DOHH2 (cell line): Measurements from ENCODE around the gene TOX4.

Source experiments
- H3F3A ChIP-seq: fragments of 200-600 bp; sonication (generic), shearing (Covaris generic); 2 replicates; pipeline ENCODE4 v1.6.0; 2016; ENCODE audit warnings: antibody characterized with exemption, mild to moderate bottlenecking; ENCODE audit not compliant: control insufficient read depth, insufficient read depth
- H3K27ac ChIP-seq: fragments of 200-600 bp; sonication (generic); 2 replicates; pipeline ENCODE4 v1.5.1; 2014; ENCODE audit warnings: low read depth, mild to moderate bottlenecking, low read length, moderate library complexity
- H3K27me3 ChIP-seq: fragments of 200-600 bp; sonication (generic); 2 replicates; pipeline ENCODE4 v1.6.1; 2014; ENCODE audit warnings: mild to moderate bottlenecking, low read length, mixed read lengths; ENCODE audit not compliant: control insufficient read depth
- H3K36me3 ChIP-seq: fragments of 200-600 bp; sonication (generic); 2 replicates; pipeline ENCODE4 v1.6.1; 2014; ENCODE audit warnings: mild to moderate bottlenecking, low read length, moderate library complexity, mixed read lengths; ENCODE audit not compliant: control insufficient read depth
- H3K4me1 ChIP-seq: fragments of 200-600 bp; sonication (generic); 2 replicates; pipeline ENCODE4 v1.6.1; 2014; ENCODE audit warnings: mild to moderate bottlenecking, low read length, mixed read lengths; ENCODE audit not compliant: control insufficient read depth
- H3K4me2 ChIP-seq: fragments of 200-600 bp; sonication (generic); 2 replicates; pipeline ENCODE4 v1.6.0; 2014; ENCODE audit warnings: mild to moderate bottlenecking, low read length, moderate library complexity
- H3K4me3 ChIP-seq: fragments of 200-600 bp; sonication (generic); 2 replicates; pipeline ENCODE4 v1.5.1; 2014; ENCODE audit warnings: mild to moderate bottlenecking, low read length, mixed read lengths
- H3K79me2 ChIP-seq: fragments of 200-600 bp; sonication (generic); 2 replicates; pipeline ENCODE4 v1.6.1; 2014; ENCODE audit warnings: mild to moderate bottlenecking, low read length, mixed read lengths; ENCODE audit not compliant: control insufficient read depth
- H3K9me2 ChIP-seq: fragments of 200-600 bp; sonication (generic); replicated peaks from 2 replicates; pipeline ENCODE4 v1.6.1; 2014; ENCODE audit warnings: mild to moderate bottlenecking, low read length, mixed read lengths; ENCODE audit not compliant: control insufficient read depth
- H3K9me3 ChIP-seq: fragments of 200-600 bp; sonication (generic); 2 replicates; pipeline ENCODE4 v1.6.1; 2014; ENCODE audit warnings: antibody characterized with exemption, low read length, mixed read lengths; ENCODE audit not compliant: control insufficient read depth, insufficient read depth
- H4K20me1 ChIP-seq: fragments of 200-600 bp; sonication (generic); 2 replicates; pipeline ENCODE4 v1.6.0; 2014; ENCODE audit warnings: low read depth, mild to moderate bottlenecking, antibody characterized with exemption, low read length, moderate library complexity; ENCODE audit not compliant: control insufficient read depth, insufficient read depth
- CTCF ChIP-seq: fragments of 200-600 bp; sonication (generic); IDR thresholded peaks from one replicate; pipeline ENCODE4 v1.5.1; 2014; ENCODE audit warnings: antibody characterized with exemption, mild to moderate bottlenecking, low read depth, low read length; ENCODE audit not compliant: poor library complexity, severe bottlenecking
- EZH2phosphoT487 ChIP-seq: fragments of 200-600 bp; sonication (generic); IDR thresholded peaks from 2 replicates; pipeline ENCODE4 v1.6.1; 2017; ENCODE audit warnings: borderline replicate concordance, mild to moderate bottlenecking, antibody characterized with exemption, low read length, moderate library complexity, mixed read lengths

TOX4 gene

GRCh38 chr14:21496453-21496852, 19.5 kb downstream of the TOX4 start:
- Histone ChIP-seq H3K36me3 (peaks cover 84% of the 10 kb centered on the region), H3K27me3 (no peaks in the 10 kb centered on the region), H3K9me3 (no peaks in the 10 kb centered on the region), H4K20me1 (no peaks in the 10 kb centered on the region), H3F3A (peaks cover 7% of the 10 kb centered on the region; the same call in 1 of the 2 replicates), H3K79me2 (no peaks in the 10 kb centered on the region), H3K4me3 (no peak overlapping the region), H3K27ac (no peak overlapping the region), H3K4me2 (no peak overlapping the region), H3K9me2 (no peaks in the 10 kb centered on the region), H3K4me1 (no peaks in the 10 kb centered on the region)
- TF ChIP-seq CTCF (no peak), EZH2phosphoT487 (no peak)

- H3F3A ChIP-seq = peaks cover 7% of the 10 kb centered on the region; the same call in 1 of the 2 replicates
- H3K79me2 ChIP-seq = peaks cover 8% of the 10 kb centered on the region
- H4K20me1 ChIP-seq = no peaks in the 10 kb centered on the region
- H3K4me2 ChIP-seq = no peak overlapping the region
- H3K9me3 ChIP-seq = no peaks in the 10 kb centered on the region
- TF ChIP-seq CTCF (peak; percentile 75), EZH2phosphoT487 (no peak)
- no peak overlapping the region for H3K4me3 ChIP-seq
- H3K27me3 ChIP-seq = no peaks in the 10 kb centered on the region
- H3K36me3 ChIP-seq = peaks cover 92% of the 10 kb centered on the region
- H3K4me1 ChIP-seq = no peaks in the 10 kb centered on the region
- H3K27ac ChIP-seq = no peak overlapping the region
- H3K9me2 ChIP-seq = no peaks in the 10 kb centered on the region
These were observed 21.8 kb downstream of the TOX4 start for GRCh38 chr14:21498540-21499526.

- Histone ChIP-seq H3K27me3 (no peaks in the 10 kb centered on the region), H3K4me2 (no peak overlapping the region), H3K36me3 (peaks cover 78% of the 10 kb centered on the region), H3K79me2 (peaks cover 33% of the 10 kb centered on the region), H3F3A (peaks cover 7% of the 10 kb centered on the region; the same call in 1 of the 2 replicates), H3K9me2 (no peaks in the 10 kb centered on the region), H3K4me1 (no peaks in the 10 kb centered on the region), H3K27ac (no peak overlapping the region), H3K9me3 (no peaks in the 10 kb centered on the region), H4K20me1 (no peaks in the 10 kb centered on the region), H3K4me3 (no peak overlapping the region)
- TF ChIP-seq EZH2phosphoT487 (no peak), CTCF (no peak)
These were observed 24.6 kb downstream of the TOX4 start for GRCh38 chr14:21501568-21501967.
